ENCODE measurements around the gene TAGLN. TPM values are rescaled to one million over a fixed set of nuclear protein-coding genes. Genes with fewer than 3 reads are reported as not detected.

TAGLN gene
- polyA plus RNA-seq, 2 of the 4 experiments (the other 2 are of a cell fraction) = 43.2 to 287 TPM

GRCh38 chr11:117232911-117233409 is 33.8 kb downstream of the TAGLN start:
- peaks cover 12% of the 10 kb centered on the region; the same call in 1 of the 3 replicates for H3K4me1 ChIP-seq
- POLR2A ChIA-PET = interaction anchor here (1.5 kb wide), 1 partner anchor 442 kb away, joined by 3 read pairs; the partner anchor contains the start of gene APOA5
- WGBS (ENCODE audit: missing lambda C conversion rate) = 5% methylated on average over 23 of the region's 27 CpGs
- ATAC-seq = peak; percentile 37 to 52; a peak in 3 of 6 replicates
- peak in 1 of 2 experiments; percentile 14 for DNase-seq (ENCODE audit: low read depth in 1 of 2, low spot score in 1 of 2)
- CTCF ChIA-PET = interaction anchor here (1.3 kb wide), 1 partner anchor 52 kb away, joined by 4 read pairs; no protein-coding TSS in a partner anchor
- FAIRE-seq = no peak
- H3K4me3 ChIP-seq = peak overlapping the region; percentile 60
- peak overlapping the region; percentile 83 for H3K4me2 ChIP-seq
- H3K27ac ChIP-seq = peak overlapping the region; percentile 82 to 100
- H3K9me3 ChIP-seq = no peaks in the 10 kb centered on the region
- no peak for TF ChIP-seq ZSCAN20 (CRISPR knock-in tag; IDR thresholded peaks at IDR 0.05)

GRCh38 chr11:117238221-117238620 is 39.1 kb downstream of the TAGLN start:
- H3K27ac ChIP-seq = no peak overlapping the region
- FAIRE-seq (no peak), DNase-seq (ENCODE audit: low read depth in 1 of 2, low spot score in 1 of 2) (no peak), ATAC-seq (no peak)
- H3K4me3 ChIP-seq = no peak overlapping the region
- WGBS (ENCODE audit: missing lambda C conversion rate) = 89% methylated on average over 5 of the region's 5 CpGs
- ChIA-PET CTCF (interaction anchor here (0.8 to 2.3 kb wide), 4 partner anchors 9 to 709 kb away, joined by 3 to 13 read pairs (median 3); no protein-coding TSS in a partner anchor), POLR2A (no interaction called here)
- TF ChIP-seq EHF (CRISPR knock-in tag; IDR thresholded peaks at IDR 0.05) = no peak
- no peak for TF ChIP-seq ZFP36 (IDR thresholded peaks at IDR 0.05; ENCODE audit: borderline replicate concordance, partially characterized antibody)
- no peak for TF ChIP-seq JUN (IDR thresholded peaks at IDR 0.05)
- no peak for TF ChIP-seq JUNB (IDR thresholded peaks at IDR 0.05)
- TF ChIP-seq HEYL (CRISPR knock-in tag; IDR thresholded peaks at IDR 0.05) = no peak
- TF ChIP-seq TFCP2L1 (CRISPR knock-in tag; IDR thresholded peaks at IDR 0.05) = no peak
- TF ChIP-seq GATA3 (IDR thresholded peaks at IDR 0.05; ENCODE audit: borderline replicate concordance) = no peak
- no peak for TF ChIP-seq RCOR1 (IDR thresholded peaks at IDR 0.05; ENCODE audit: low read depth, low read length)
- no peak for TF ChIP-seq CEBPB (IDR thresholded peaks at IDR 0.05)
- no peak for TF ChIP-seq MAFK (IDR thresholded peaks at IDR 0.05; ENCODE audit: partially characterized antibody)
- no peak for TF ChIP-seq NPAS2 (CRISPR knock-in tag; IDR thresholded peaks at IDR 0.05; ENCODE audit: borderline replicate concordance)
- no peaks in the 10 kb centered on the region for H3K9me3 ChIP-seq
- no peak overlapping the region for H3K4me2 ChIP-seq
- H3K4me1 ChIP-seq = peaks cover 16% of the 10 kb centered on the region

DNA sequence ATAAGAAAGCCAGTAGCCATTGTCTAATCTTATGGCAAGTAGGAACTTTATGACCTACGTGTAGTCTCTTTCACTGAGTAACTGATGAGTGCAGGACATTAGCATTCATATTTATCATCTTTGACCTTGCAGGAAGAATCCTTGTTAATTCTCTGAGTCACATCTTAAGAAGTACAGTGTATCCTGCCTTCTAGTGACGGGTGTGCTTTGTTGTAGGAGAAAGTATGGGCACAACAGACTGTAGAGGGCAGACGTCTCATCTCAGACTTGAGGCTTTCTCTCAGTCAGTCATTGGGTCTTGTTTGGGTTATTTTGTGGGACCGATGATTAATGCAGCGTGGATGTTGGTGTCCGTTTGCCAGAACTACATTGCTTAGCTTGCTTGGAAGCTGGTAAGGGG is 40.1 kb downstream of the TAGLN start:
- TF ChIP-seq, protein P1, sequence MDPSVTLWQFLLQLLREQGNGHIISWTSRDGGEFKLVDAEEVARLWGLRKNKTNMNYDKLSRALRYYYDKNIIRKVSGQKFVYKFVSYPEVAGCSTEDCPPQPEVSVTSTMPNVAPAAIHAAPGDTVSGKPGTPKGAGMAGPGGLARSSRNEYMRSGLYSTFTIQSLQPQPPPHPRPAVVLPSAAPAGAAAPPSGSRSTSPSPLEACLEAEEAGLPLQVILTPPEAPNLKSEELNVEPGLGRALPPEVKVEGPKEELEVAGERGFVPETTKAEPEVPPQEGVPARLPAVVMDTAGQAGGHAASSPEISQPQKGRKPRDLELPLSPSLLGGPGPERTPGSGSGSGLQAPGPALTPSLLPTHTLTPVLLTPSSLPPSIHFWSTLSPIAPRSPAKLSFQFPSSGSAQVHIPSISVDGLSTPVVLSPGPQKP (IDR thresholded peaks at IDR 0.05; ENCODE audit: low read depth, low read length) = no peak
- TF ChIP-seq JUNB (IDR thresholded peaks at IDR 0.05) (no peak), FOSL2 (IDR thresholded peaks at IDR 0.05) (no peak), FOSL2 (CRISPR knock-in tag; IDR thresholded peaks at IDR 0.05) (0 out of 2 replicates have a peak, but pooled peaks have one; percentile 6), CTCF (IDR thresholded peaks at IDR 0.05) (0 out of 3 replicates have a peak, but pooled peaks have one; percentile 12), ESRRA (IDR thresholded peaks at IDR 0.05; ENCODE audit: borderline replicate concordance, low read length) (0 out of 2 replicates have a peak, but pooled peaks have one; percentile 27)
- DNase-seq (ENCODE audit: low read depth in 1 of 2, low spot score in 1 of 2) (peak; percentile 37 to 71), FAIRE-seq (no peak), ATAC-seq (peak; percentile 97 to 98)
- Histone ChIP-seq H3K4me3 (no peak overlapping the region), H3K27ac (no peak overlapping the region), H3K9me3 (no peaks in the 10 kb centered on the region), H3K4me2 (no peak overlapping the region; the same call in 2 of the 3 replicates), H3K4me1 (peaks cover 8% of the 10 kb centered on the region)
- CTCF ChIA-PET = interaction anchor here (0.5 to 2.3 kb wide), 4 partner anchors 8 to 708 kb away, joined by 3 to 13 read pairs (median 3); no protein-coding TSS in a partner anchor
- WGBS (ENCODE audit: missing lambda C conversion rate) = 42% methylated on average over 6 of the region's 6 CpGs
- POLR2A ChIA-PET = no interaction called here

GRCh38 chr11:117248341-117248740 is 49.2 kb downstream of the TAGLN start:
- DNase-seq (ENCODE audit: low read depth in 1 of 2, low spot score in 1 of 2) (no peak), ATAC-seq (no peak), FAIRE-seq (no peak)
- no peaks in the 10 kb centered on the region for H3K9me3 ChIP-seq
- 94% methylated on average over 4 of the region's 4 CpGs for WGBS (ENCODE audit: missing lambda C conversion rate)
- ChIA-PET CTCF (no interaction called here), POLR2A (no interaction called here)
- no peaks in the 10 kb centered on the region for H3K4me1 ChIP-seq
- TF ChIP-seq MAZ (IDR thresholded peaks at IDR 0.05; ENCODE audit: borderline replicate concordance, low read depth, low read length) (no peak), USF2 (IDR thresholded peaks at IDR 0.05) (no peak), CBX2 (IDR thresholded peaks at IDR 0.05; ENCODE audit: borderline replicate concordance, low read depth) (no peak), MAFK (IDR thresholded peaks at IDR 0.05; ENCODE audit: partially characterized antibody) (no peak), HEYL (CRISPR knock-in tag; IDR thresholded peaks at IDR 0.05) (no peak)
- H3K27ac ChIP-seq = no peak overlapping the region
- no peak overlapping the region for H3K4me3 ChIP-seq
- H3K4me2 ChIP-seq = no peak overlapping the region

All from A549 (cell line).